Measurements from ENCODE around the gene YPEL3.

The YPEL3 gene

GRCh38 chr16:30112197-30113030 lies 16.4 kb upstream of the YPEL3 start:
- peak overlapping the region; percentile 59 for H3K27ac Mint-ChIP-seq
- H3K4me1 Mint-ChIP-seq = peaks cover 11% of the 10 kb centered on the region
- H3K4me3 Mint-ChIP-seq = peak overlapping the region; percentile 13
- peak; percentile 53 for TF ChIP-seq CTCF (IDR thresholded peaks at IDR 0.05)
- H3K9me3 Mint-ChIP-seq = no peaks in the 10 kb centered on the region
- peaks cover 21% of the 10 kb centered on the region for H3K36me3 Mint-ChIP-seq (ENCODE audit: low read depth)
- H3K27me3 Mint-ChIP-seq (ENCODE audit: low read depth, poor library complexity) = peaks cover 6% of the 10 kb centered on the region
- DNase-seq = peak; percentile 65

GRCh38 chr16:30110661-30111060 lies 14.6 kb upstream of the YPEL3 start:
- peaks cover 33% of the 10 kb centered on the region for H3K36me3 Mint-ChIP-seq (ENCODE audit: low read depth)
- H3K9me3 Mint-ChIP-seq = no peaks in the 10 kb centered on the region
- DNase-seq = no peak
- no peak for TF ChIP-seq CTCF (IDR thresholded peaks at IDR 0.05)
- peaks cover 6% of the 10 kb centered on the region for H3K27me3 Mint-ChIP-seq (ENCODE audit: low read depth, poor library complexity)
- H3K4me3 Mint-ChIP-seq = no peak overlapping the region
- peak overlapping the region; percentile 88 for H3K27ac Mint-ChIP-seq
- H3K4me1 Mint-ChIP-seq = peaks cover 11% of the 10 kb centered on the region

GRCh38 chr16:30108059-30108850 lies 12.2 kb upstream of the YPEL3 start:
- Mint-ChIP-seq H3K4me1 (peaks cover 23% of the 10 kb centered on the region), H3K27me3 (ENCODE audit: low read depth, poor library complexity) (peaks cover 6% of the 10 kb centered on the region), H3K9me3 (peaks cover 10% of the 10 kb centered on the region), H3K36me3 (ENCODE audit: low read depth) (peaks cover 54% of the 10 kb centered on the region), H3K4me3 (no peak overlapping the region), H3K27ac (no peak overlapping the region)
- TF ChIP-seq CTCF (IDR thresholded peaks at IDR 0.05) = no peak
- no peak for DNase-seq

- Mint-ChIP-seq H3K27me3 (ENCODE audit: low read depth, poor library complexity) (no peaks in the 10 kb centered on the region), H3K9me3 (peaks cover 46% of the 10 kb centered on the region), H3K4me1 (peaks cover 32% of the 10 kb centered on the region), H3K36me3 (ENCODE audit: low read depth) (peaks cover 79% of the 10 kb centered on the region), H3K27ac (peak overlapping the region; percentile 57), H3K4me3 (no peak overlapping the region)
- TF ChIP-seq CTCF (IDR thresholded peaks at IDR 0.05) = no peak
- no peak for DNase-seq
Observed at GRCh38 chr16:30104492-30104891, 8.5 kb upstream of the YPEL3 start.

GRCh38 chr16:30104090-30104489 lies 8.1 kb upstream of the YPEL3 start:
- H3K4me3 Mint-ChIP-seq = no peak overlapping the region
- no peak for TF ChIP-seq CTCF (IDR thresholded peaks at IDR 0.05)
- peaks cover 82% of the 10 kb centered on the region for H3K36me3 Mint-ChIP-seq (ENCODE audit: low read depth)
- H3K27ac Mint-ChIP-seq = peak overlapping the region; percentile 57
- DNase-seq = no peak
- H3K9me3 Mint-ChIP-seq = peaks cover 48% of the 10 kb centered on the region
- H3K4me1 Mint-ChIP-seq = peaks cover 32% of the 10 kb centered on the region
- no peaks in the 10 kb centered on the region for H3K27me3 Mint-ChIP-seq (ENCODE audit: low read depth, poor library complexity)

All from nephron progenitor cell (in vitro differentiated cells).